H7 (cell line): ENCODE measurements around the gene EVA1B. TPM values are rescaled to one million over a fixed set of nuclear protein-coding genes. Genes with fewer than 3 reads are reported as not detected.

Experiments
- DNase-seq: peaks from one replicate; pipeline ENCODE4 v3.0.0; 2012
- H3K27me3 ChIP-seq: 2 replicates; pipeline ENCODE4 v1.6.0; 2011; ENCODE audit warnings: mild to moderate bottlenecking, low read length; ENCODE audit not compliant: control insufficient read depth, insufficient read depth
- H3K36me3 ChIP-seq: replicated peaks from 2 replicates; pipeline ENCODE4 v1.5.1; 2011; ENCODE audit warnings: low read length; ENCODE audit not compliant: control insufficient read depth, insufficient read depth
- H3K4me3 ChIP-seq: 2 replicates; pipeline ENCODE4 v1.5.1; 2011; ENCODE audit warnings: low read depth, mild to moderate bottlenecking, control low read depth, low read length, moderate library complexity; ENCODE audit not compliant: insufficient read depth
- total RNA-seq: library from RNA; depleted of rRNA; stranded (reverse); fragments of >200 nt; shearing (Covaris generic); gene quantifications from 2 replicates; pipeline ENCODE4 v1.2.3, GENCODE V29; 2014

EVA1B gene
- total RNA-seq, 1 experiment from 2014 or later = 87.2 TPM

- no peak for DNase-seq
- no peak overlapping the region for H3K4me3 ChIP-seq
- no peaks in the 10 kb centered on the region; the same call in 1 of the 2 replicates for H3K27me3 ChIP-seq
- H3K36me3 ChIP-seq = peaks cover 4% of the 10 kb centered on the region; the same call in 1 of the 2 replicates
These were observed 14.4 kb upstream of the EVA1B start for GRCh38 chr1:36337830-36338229.

GRCh38 chr1:36330940-36331339, 7.5 kb upstream of the EVA1B start:
- Histone ChIP-seq H3K4me3 (no peak overlapping the region), H3K36me3 (no peaks in the 10 kb centered on the region), H3K27me3 (peaks cover 1% of the 10 kb centered on the region)
- DNase-seq = no peak

GRCh38 chr1:36329817-36330216, 6.4 kb upstream of the EVA1B start:
- Histone ChIP-seq H3K4me3 (no peak overlapping the region), H3K27me3 (peaks cover 1% of the 10 kb centered on the region), H3K36me3 (no peaks in the 10 kb centered on the region)
- no peak for DNase-seq

GRCh38 chr1:36328713-36329112, 5.3 kb upstream of the EVA1B start:
- Histone ChIP-seq H3K36me3 (no peaks in the 10 kb centered on the region), H3K4me3 (no peak overlapping the region), H3K27me3 (peaks cover 1% of the 10 kb centered on the region)
- DNase-seq = no peak

GRCh38 chr1:36328088-36328480, 4.6 kb upstream of the EVA1B start:
- Histone ChIP-seq H3K36me3 (no peaks in the 10 kb centered on the region), H3K4me3 (no peak overlapping the region), H3K27me3 (peaks cover 3% of the 10 kb centered on the region)
- no peak for DNase-seq

- H3K4me3 ChIP-seq = no peak overlapping the region
- no peak for DNase-seq
- H3K36me3 ChIP-seq = no peaks in the 10 kb centered on the region
- peaks cover 7% of the 10 kb centered on the region for H3K27me3 ChIP-seq
These were observed 4.1 kb upstream of the EVA1B start for GRCh38 chr1:36327421-36328087.

GRCh38 chr1:36326499-36326898, 3.1 kb upstream of the EVA1B start:
- no peak overlapping the region for H3K4me3 ChIP-seq
- H3K36me3 ChIP-seq = no peaks in the 10 kb centered on the region
- DNase-seq = no peak
- H3K27me3 ChIP-seq = peaks cover 13% of the 10 kb centered on the region

GRCh38 chr1:36324353-36324703, 883 bp upstream of the EVA1B start:
- no peak for DNase-seq
- Histone ChIP-seq H3K4me3 (peak overlapping the region; percentile 38), H3K27me3 (peaks cover 23% of the 10 kb centered on the region), H3K36me3 (no peaks in the 10 kb centered on the region)

GRCh38 chr1:36322786-36323635, 434 bp downstream of the EVA1B start:
- no peaks in the 10 kb centered on the region for H3K36me3 ChIP-seq
- H3K4me3 ChIP-seq = peak overlapping the region; percentile 83
- DNase-seq = peak; percentile 90
- H3K27me3 ChIP-seq = peaks cover 23% of the 10 kb centered on the region

GRCh38 chr1:36322041-36322785, 1.2 kb downstream of the EVA1B start:
- peaks cover 23% of the 10 kb centered on the region for H3K27me3 ChIP-seq
- peak; percentile 82 for DNase-seq
- H3K4me3 ChIP-seq = peak overlapping the region; percentile 83
- no peaks in the 10 kb centered on the region for H3K36me3 ChIP-seq

GRCh38 chr1:36321119-36321951, 2.1 kb downstream of the EVA1B start:
- H3K36me3 ChIP-seq = no peaks in the 10 kb centered on the region
- DNase-seq = peak; percentile 96
- peaks cover 23% of the 10 kb centered on the region for H3K27me3 ChIP-seq
- H3K4me3 ChIP-seq = peak overlapping the region; percentile 83

- peak; percentile 87 for DNase-seq
- Histone ChIP-seq H3K36me3 (no peaks in the 10 kb centered on the region), H3K27me3 (peaks cover 23% of the 10 kb centered on the region), H3K4me3 (peak overlapping the region; percentile 83)
These were observed 2.7 kb downstream of the EVA1B start for GRCh38 chr1:36320767-36321118.

GRCh38 chr1:36320291-36320761, 3.1 kb downstream of the EVA1B start:
- Histone ChIP-seq H3K4me3 (peak overlapping the region; percentile 83), H3K36me3 (no peaks in the 10 kb centered on the region), H3K27me3 (peaks cover 23% of the 10 kb centered on the region)
- DNase-seq = no peak

- Histone ChIP-seq H3K27me3 (peaks cover 2% of the 10 kb centered on the region; the same call in 1 of the 2 replicates), H3K4me3 (no peak overlapping the region), H3K36me3 (no peaks in the 10 kb centered on the region; the same call in 1 of the 2 replicates)
- DNase-seq = no peak
These were observed 14.0 kb downstream of the EVA1B start for GRCh38 chr1:36309397-36309796.
